Stimulated activated naive CD8-positive, alpha-beta T cell treated with anti-CD3 and anti-CD28 coated beads, Interleukin-15, Interleukin-2, amounts not matched to agents 100 U/mL and 50 U/mL, for 24 hours (primary cell): Measurements from ENCODE around the gene HMGCR.

Source experiments
- ATAC-seq: fragments of 150-1000 bp; cut with Tn5 transposase; one replicate; pipeline ENCODE4 v1.10.0; 2021
- DNase-seq: peaks from one replicate; pipeline ENCODE4 v3.0.0; 2021

Gene HMGCR

DNA sequence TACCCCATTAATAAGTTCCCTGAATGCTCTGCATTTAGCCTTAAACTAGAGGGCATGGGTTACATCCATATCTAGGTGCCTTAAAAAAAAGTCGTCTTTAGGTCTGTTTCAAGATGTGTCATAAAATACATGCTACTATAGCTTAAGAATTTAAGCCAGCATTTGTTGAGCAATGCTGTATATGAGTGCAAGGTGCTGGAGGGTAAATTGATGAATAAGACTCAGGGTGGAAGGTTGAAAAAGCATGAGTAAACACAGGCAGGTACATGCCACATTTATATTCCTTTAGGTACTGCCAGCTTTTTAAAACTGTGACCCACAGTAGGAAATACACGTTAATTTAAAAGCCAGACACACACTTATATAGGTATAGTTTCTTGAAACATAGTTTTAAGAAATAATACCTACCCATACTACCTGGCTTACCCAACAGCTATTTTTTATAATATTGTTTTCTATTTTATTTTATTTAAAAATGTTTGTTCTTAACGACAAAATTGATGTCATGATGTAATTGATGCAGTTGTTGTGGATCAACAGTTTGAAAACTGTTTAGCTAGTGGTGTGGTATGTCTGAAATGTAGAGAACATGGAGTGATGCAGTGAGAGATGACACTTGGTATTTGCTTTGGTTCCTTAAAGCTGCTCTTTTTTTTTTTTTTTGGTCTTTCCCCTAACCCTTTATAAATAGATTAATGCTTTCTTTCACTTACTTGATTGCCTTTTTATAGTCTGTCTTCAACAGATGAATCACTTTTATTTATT is 3.9 kb downstream of the HMGCR start:
- ATAC-seq (no peak), DNase-seq (no peak)

DNA sequence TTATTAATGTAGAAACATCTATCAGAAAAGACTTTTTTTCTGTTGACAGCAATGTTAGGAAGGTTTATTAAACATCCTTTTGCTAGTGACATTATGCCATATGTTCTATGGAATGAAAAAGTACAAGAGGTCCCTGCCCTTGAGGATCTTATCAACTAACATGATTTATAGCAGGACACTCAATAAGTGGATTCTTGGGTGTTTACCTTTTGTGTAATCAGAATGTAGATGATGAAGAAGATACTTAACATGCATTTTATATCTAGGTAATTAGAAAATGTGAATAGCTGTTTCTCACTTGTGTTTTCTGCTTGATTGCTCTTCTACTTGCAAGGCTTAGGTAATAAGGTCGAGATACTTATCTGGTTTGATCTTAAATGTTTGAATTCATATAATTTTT is 4.9 kb downstream of the HMGCR start:
- no peak for ATAC-seq
- DNase-seq: no peak

DNA sequence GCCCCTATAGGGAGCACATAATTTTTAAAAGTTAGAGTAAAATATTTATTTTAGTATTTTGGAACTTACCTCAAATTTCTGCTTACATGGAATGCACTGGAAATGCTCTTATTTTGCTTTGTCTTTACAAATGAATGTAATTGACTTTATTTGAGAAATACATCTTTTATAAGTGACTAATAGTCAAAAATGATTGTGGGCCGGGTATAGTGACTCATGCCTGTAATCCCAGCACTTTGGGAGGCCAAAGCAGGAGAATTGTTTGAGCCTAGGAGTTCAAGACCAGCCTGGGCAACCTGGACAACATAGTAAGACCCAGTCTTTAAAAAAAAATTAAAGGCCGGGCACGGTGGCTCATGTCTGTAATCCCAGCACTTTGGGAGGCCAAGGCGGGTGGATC is 5.8 kb downstream of the HMGCR start:
- DNase-seq (no peak), ATAC-seq (no peak)

DNA sequence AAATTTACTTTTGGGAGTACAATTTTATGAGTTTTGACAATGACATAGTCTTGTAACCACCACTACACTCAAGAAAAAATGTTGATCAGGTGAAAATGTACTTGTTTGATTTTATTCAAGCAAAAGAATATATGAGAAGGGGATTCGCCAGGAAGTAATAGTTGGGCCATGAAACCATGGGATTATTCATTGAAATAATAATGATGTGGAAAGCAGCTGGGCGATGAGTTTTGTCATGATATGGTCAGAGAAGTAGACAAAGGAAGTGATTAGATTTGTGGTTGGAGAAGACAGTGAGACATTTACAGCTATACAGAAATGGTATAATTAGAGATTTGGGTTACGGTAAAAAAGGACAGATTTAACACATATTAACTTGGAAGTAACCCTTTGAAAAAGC is 11.2 kb downstream of the HMGCR start:
- ATAC-seq (no peak), DNase-seq (no peak)

DNA sequence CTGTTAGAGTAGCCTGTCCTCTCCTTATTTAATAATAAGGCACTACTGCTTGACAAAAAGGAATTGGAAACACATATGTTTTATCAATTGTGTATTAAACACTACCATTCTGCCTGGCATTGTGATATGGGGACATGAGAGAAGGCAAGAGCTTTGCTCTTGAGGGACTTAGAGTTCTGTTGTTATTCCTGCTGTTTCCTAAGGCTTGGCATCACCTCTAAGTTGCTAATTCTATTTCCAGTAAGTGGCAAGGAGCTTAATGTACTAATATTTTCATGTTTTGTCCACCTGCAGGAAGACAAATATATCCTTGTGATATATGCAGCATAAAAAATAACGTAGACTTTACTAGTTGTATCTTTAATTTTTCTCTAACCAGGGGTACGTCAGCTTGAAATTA is 12.6 kb downstream of the HMGCR start:
- no peak for DNase-seq
- no peak for ATAC-seq

DNA sequence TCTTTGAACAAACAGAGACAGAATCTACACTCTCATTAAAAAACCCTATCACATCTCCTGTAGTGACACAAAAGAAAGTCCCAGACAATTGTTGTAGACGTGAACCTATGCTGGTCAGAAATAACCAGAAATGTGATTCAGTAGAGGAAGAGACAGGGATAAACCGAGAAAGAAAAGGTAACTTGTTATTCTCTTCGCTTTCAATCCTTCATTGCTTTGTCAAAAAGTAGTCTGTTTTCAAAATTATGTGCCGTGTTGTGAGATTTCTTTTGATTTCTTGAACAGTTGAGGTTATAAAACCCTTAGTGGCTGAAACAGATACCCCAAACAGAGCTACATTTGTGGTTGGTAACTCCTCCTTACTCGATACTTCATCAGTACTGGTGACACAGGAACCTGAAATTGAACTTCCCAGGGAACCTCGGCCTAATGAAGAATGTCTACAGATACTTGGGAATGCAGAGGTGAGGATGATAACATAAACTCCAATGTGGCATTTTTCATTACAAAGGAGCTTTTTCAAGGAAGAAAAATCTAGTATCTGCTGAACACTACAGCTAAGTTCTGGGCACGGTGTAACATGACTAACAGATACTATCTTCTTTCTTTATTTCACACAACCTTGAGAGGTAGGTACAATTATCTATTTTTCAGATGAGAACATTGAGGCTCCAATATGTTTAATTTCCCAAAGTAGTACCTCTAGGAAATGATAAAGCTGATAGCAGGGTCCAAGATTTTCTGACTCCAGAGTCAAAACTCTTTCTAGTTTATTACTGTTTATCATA is 14.3 kb downstream of the HMGCR start:
- DNase-seq: no peak
- peak; percentile 78 for ATAC-seq

DNA sequence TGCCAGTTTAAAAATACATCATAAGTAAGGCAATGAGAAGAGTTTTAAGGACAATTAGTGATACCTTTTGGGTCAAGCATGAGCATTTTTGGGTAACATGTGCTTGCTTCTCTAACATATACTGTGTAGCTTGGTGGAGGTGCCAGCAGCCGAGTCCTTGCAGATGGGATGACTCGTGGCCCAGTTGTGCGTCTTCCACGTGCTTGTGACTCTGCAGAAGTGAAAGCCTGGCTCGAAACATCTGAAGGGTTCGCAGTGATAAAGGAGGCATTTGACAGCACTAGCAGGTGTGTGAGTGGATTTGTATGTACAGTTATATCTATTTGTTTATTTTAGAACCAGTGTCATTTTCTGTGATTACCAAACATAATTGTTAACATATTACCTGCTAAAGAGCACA is 18.2 kb downstream of the HMGCR start:
- no peak for ATAC-seq
- no peak for DNase-seq

DNA sequence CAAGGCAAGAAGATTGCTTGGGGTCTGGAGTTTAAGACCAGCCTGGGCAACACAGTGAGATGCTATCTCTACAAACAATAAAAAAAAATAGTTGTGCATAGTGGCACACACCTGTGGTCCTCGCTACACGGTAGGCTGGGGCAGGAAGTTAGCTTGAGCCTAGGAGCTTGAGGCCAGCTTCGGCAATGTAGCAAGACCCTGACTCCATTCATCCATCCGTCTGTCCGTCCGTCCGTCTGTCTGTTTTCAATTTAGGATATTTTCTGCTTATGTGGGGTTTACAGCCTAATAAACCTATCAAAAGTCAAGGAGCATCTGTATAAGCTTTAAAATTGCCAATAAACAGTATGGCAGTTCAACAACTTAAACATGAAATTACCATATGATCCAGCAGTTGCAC is 19.7 kb downstream of the HMGCR start:
- ATAC-seq (no peak), DNase-seq (no peak)

DNA sequence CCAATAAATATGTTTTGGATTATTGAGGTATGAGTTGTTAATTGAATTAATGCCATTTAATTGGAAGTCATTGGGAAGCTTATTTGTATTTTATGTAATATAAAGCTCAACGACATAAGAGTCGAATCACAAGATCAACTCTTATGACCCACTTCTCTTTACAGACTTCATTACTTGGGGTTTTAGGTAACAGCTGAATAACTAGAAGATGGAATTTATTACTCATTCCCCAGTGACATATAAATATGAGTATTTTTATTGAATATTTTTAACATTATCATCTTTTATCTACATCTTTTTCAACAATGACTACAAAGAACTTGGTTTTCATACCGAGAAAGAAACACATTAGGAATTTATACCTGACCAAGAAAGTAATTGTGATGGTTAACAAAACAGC is 21.1 kb downstream of the HMGCR start:
- ATAC-seq (no peak), DNase-seq (no peak)

DNA sequence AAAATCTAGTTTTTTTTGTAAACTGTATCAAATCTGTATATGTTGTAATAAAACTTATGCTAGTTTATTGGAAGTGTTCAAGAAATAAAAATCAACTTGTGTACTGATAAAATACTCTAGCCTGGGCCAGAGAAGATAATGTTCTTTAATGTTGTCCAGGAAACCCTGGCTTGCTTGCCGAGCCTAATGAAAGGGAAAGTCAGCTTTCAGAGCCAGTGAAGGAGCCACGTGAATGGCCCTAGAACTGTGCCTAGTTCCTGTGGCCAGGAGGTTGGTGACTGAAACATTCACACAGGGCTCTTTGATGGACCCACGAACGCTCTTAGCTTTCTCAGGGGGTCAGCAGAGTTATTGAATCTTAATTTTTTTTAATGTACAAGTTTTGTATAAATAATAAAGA is 24.3 kb downstream of the HMGCR start:
- DNase-seq: no peak
- ATAC-seq: no peak

DNA sequence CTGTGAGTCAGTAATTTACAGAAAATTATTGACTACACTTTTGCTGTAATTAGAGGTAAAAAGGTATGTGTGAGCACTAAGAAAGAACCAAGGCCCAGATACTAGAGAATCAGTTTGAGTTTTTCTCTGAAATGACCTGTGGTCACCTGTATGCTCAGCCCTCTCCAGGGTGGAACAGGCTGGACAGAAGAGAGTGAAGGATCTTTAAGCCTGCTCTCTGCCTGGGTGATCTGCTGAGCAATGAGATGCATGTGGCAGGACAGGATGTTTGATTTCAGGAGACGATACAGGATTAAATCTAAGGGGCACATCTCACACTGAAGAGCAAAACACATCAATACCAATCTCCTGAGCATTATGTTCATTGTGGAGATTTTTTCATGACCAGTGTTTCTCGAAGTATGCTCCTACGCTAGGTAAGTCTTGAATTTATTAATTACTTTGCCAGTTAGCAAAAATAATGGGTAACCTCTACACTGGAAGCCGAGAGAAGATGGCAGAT is 25.5 kb downstream of the HMGCR start:
- ATAC-seq: no peak
- no peak for DNase-seq

DNA sequence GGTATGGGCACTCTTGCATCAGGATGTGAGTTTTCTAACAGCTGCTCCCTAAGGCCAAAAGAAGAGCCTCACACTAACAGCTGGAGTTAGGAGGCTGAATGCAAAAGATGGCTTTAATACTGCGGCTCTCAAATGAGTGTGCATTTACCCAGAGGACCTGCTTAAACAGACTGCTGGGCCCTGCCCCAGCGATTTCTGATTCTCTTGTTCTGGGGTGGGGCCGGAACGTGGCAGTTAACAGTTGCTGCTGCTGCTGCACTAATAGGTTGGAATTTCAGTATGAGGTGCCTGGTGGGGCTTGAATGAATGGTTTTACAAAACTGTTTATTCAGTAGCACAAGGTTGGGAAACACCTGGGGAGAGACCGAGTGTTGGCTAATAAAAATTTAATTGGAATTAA is 26.1 kb downstream of the HMGCR start:
- ATAC-seq (no peak), DNase-seq (no peak)

DNA sequence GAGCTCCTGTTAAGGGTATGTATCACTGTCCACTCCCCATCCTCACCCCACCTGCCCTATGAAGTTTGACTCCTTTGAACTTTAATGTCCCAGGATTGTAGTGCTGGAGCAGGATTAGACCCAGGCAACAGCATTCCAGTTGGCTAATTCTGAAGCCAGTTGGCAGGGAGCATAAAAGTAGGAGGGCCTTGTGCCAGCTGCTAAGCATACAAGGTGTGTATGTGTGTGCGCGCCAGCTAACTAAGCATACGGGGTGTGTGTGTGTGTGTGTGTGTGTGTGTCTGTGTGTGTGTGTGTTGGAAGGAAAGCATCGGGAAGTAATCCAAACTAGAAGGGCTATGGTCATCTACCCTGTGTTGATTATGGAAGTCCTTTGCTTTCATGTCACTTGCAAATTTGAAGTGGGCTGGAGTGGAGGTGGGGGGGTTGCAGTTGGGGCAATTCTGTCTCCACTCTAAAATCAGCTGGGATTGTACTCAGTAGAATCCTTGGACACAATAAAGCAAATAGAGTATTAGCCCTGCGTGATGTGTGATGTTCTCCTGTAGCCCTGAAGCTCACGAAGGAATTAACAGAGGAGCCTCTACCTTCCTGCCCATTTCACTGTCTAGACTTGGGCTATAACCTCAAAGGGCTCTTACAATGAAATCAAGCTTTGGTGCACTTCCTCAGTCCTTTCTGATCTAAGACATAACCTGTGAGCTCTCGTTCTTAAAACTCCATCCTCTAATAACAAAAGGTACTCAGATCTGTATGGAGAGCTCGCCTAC is 26.9 kb downstream of the HMGCR start:
- ATAC-seq (no peak), DNase-seq (no peak)

DNA sequence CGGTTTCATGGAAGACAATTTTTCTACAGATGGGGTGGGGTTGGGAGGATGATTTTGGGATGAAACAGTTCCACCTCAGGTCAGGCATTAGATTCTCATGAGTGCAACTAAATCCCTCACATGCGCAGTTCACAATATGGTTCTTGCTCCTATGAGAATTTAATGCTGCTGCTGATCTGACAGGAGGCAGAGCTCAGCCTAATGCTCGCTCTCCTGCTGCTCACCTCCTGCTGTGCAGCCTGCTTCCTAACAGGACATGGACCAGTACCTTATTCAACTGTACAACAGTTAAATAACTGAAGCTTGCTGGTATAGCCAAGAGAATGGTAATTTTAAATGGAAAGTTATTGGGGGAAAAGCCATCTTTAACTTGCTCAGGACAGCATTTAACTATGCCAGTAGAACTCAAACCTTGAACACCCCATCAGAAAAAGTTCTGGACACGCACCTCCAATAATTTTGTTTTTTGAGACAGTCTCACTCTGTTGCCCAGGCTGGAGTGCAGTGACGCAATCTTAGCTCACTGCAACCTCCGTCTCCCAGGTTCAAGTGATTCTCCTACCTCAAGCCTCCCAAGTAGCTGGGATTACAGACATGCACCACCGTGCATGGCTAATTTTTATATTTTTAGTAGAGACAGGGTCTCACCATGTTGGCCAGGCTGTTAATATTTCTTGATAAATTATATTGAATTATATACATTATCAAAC is 27.7 kb downstream of the HMGCR start:
- DNase-seq (no peak), ATAC-seq (no peak)

DNA sequence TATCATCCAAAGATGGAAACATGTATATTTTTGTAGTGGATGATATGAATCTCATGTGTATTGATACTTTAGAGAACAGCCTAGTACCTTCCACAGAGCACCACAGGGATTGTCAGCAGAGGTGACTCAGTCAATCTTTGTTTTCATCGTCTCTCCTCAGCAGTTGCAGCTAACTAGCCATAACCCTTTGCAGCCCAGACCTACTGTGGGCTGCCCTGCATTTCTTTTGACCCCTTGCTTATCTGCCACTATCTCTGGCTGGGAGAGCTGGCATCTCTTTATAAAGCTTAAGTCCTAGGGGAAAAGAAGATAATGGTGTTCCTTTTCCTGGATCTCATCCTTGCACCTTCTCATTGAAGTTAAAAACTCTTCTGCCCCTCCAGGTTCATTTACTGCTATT is 28.7 kb downstream of the HMGCR start:
- ATAC-seq: no peak
- no peak for DNase-seq

DNA sequence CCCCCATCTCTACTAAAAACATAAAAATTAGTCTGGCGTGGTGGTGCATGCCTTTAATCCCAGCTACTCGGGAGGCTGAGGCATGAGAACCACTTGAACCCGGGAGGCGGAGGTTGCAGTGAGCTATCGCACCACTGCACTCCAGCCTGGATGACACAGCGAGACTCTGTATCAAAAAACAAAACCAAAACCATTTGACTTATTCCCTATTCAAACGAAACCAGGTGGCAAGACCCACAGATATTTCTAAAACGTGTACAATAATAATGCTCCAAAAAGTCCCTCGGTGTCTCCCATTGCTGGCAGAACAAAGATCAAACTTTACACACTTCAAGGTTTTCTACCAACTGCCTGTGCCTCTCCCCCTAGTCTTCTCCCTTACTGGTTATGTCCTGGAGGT is 29.8 kb downstream of the HMGCR start:
- DNase-seq (no peak), ATAC-seq (peak; percentile 43)

DNA sequence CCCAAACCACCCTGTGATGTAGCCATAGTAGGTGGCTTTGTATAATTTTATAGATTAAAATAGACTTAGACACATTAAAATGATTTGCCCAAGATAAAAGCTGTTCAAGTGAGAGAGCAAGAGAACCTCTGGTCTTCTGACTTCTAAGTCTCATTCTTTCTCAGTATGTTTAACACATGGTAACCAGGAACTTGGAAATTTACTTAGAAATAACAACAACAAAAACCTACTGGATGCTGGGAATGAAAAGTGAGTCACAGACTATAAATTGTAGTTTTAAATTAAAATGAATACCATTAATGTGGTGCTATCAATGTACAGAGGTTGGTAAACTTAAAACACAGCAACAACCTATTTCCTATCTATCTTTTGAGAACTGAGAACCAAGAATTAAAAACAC is 30.4 kb downstream of the HMGCR start:
- no peak for DNase-seq
- ATAC-seq: no peak

DNA sequence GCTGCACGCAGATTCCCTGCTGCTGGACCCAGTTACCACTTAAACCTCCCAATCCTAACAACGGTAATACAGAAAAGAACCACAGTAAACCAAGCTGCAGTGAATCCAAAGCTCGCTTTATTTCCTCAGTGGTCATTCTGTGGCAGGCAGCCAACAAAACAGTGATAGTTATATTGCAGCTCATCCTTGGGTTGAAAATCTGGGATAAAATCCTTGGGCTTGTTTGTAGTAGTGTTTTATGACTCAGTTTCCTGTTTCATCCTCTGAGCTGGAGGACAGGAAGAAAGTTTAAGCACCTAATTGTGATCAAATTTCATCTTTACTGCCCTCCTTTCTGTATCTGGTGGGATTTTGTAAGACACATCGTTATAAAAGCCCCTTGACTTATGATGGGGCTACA is 31.4 kb downstream of the HMGCR start:
- no peak for ATAC-seq
- no peak for DNase-seq

DNA sequence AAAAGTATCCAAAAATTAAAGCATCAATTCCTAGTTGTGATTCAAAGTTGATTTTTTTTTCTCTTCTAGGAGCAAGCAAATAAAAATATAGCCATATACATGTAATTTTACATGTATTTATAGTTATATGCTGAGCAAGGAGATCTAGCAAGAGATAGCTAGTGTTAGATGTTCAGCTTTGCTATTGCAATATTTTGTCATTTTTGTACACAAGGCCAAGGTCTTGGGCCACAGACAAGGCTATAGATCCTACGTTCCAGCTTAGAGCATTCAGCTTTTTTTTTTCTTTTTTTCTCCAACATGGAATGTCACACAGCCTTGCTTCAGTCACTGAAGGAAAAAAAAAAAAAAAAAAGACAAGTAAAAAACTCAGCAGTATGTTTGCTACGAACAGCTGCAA is 36.8 kb downstream of the HMGCR start:
- DNase-seq (no peak), ATAC-seq (no peak)

DNA sequence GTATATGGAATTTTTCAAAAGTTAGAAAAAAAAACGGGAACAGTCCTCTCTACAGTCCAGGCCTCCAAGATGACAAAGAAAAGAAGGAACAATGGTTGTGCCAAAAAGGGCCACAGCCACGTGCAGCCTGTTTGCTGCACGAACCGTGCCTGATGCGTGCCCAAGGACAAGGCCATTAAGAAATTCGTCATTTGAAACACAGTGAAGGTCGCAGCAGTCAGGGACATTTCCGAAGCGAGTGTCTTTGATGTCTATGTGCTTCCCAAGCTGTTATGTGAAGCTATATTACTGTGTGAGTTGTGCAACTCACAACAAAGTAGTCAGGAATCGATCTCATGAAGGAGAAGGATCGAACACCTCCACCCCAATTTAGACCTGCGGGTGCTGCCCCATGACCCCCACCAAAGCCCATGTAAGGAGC is 37.4 kb downstream of the HMGCR start:
- ATAC-seq (no peak), DNase-seq (no peak)

DNA sequence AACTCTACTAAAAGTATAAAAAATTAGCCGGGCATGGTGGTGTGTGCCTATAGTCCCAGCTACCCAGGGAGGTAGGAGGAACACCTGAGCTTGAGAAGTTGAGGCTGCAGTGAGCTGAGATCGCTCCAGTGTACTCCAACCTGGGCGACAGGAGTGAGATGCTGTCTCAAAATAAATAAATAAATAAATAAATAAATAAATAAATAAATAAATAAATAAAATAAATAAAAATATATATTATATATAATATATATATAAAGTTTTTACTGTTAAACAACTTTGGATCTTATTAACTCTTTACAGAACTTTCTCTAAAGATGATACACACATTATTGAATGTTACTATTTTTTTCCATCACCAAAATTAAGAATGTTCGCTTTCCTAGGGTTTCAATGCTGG is 38.4 kb downstream of the HMGCR start:
- DNase-seq (no peak), ATAC-seq (no peak)

DNA sequence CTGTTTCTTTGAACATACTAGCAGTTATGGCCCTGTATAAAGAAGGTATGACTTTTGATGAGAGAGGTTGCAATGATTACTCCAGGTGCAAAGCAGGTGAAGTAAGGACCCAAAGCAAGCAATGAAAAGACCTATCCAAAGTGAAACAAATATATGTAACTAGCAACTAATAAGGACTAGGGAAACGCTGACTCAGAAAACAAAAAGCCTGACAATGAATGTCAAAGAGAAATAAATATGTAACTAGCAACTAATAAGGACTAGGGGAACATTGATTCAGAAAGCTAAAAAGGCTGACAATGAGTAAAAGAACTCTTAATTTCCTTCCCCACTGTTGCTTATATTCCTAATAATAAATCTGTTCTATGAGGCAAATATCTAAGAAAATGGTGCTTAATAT is 43.1 kb downstream of the HMGCR start:
- ATAC-seq (no peak), DNase-seq (no peak)
